Suppressor macrophage treated with lipopolysaccharide for 4 hours (primary cell): Measurements from ENCODE around the gene PLD5.
"Not testable (repeated sequence)": the region's sequence is repeated elsewhere in the genome, so short reads cannot be mapped to it uniquely, and the experiment has no call there.

ENCODE experiments used
- DNase-seq: peaks from one replicate; pipeline ENCODE4 v3.0.0-alpha.2; 2020

PLD5 gene

DNA sequence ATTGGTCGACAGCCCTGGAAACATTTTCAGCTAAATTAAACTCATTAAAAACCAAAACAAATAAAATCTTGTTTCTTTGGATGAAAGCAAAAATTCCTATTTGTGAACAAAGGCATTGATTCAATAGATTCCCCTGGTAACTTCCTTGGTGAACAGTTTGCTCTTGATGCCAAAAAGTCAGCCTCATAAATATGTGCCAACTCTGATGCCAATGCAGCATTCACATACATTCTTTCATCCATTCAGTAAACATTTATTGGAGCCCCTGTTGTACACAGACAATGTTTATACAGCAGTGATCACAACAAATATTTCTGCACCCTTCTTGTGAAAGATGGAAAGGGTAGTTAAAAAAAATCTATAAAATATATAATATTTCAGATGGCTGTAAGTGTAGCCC, 107.8 kb downstream of the PLD5 start:
- no peak for DNase-seq

DNA sequence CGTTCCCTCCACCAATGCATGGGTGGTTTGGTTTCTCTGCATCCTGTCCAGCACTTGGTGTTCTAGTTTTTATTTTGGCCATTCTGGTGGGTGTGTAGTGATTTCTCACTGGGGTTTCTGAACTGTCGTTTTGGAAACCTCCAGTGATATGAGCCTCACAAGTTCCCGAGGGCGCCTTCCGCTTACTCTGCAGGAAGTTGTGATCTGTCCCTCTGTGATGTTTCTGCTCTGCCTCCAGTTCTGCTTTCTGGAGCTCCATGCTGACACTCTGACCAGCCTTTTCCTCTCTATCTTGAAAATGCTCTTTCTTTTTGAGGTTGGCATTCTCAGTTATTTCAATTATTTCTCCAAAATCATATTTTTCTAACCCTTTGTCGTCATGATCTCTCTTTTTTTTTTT, 111.6 kb downstream of the PLD5 start:
- DNase-seq: no peak

GRCh38 chr1:242411901-242412300, 112.6 kb downstream of the PLD5 start:
- DNase-seq: no peak

- no peak for DNase-seq
Observed at GRCh38 chr1:242405947-242406346, 118.5 kb downstream of the PLD5 start.

- no peak for DNase-seq
Observed at GRCh38 chr1:242404296-242404695, 120.2 kb downstream of the PLD5 start.

DNA sequence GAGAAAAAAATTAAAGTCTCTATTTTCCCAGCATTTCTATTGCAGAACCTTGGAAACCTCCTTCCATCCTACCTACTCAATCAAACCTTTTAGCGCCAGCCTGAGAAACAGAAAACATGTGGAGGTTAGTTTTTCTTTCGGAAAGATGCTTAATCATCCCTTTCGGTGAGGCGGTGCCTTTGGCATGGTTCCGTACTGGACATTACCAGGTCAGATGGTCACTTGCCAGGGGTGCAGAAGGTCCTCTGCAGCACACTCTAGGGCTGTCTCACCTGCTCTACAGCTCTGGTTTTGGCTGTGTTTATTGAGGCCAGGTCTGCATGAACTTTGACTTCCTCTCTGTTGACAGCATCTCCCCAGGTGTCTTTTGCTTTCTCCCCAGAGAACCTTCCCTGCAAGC, 121.5 kb downstream of the PLD5 start:
- no peak for DNase-seq

DNA sequence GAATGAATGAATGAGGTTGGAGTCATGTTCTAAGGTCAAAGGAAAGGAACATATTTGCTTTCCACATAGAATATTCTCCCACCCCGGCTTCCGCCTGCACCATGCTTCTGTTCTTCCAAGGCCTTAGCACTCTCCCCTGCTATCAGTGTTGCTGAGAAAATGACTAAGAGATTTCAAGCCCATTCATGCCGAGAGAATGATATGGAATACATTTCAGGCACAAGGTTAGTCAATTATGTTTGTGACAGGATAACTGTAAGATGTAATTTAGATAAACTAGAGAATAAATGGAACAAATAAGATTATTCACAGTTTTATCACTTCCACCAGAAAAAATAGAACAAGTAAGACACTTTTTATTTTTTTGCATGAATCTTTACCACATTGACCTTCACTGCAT, 122.6 kb downstream of the PLD5 start:
- no peak for DNase-seq

GRCh38 chr1:242398351-242398750, 126.1 kb downstream of the PLD5 start:
- no peak for DNase-seq

GRCh38 chr1:242391896-242392295, 132.6 kb downstream of the PLD5 start:
- DNase-seq: no peak

GRCh38 chr1:242376121-242376520, 148.4 kb downstream of the PLD5 start:
- not testable (repeated sequence) for DNase-seq

- not testable (repeated sequence) for DNase-seq
Observed at GRCh38 chr1:242350446-242350845, 174.1 kb downstream of the PLD5 start.

DNA sequence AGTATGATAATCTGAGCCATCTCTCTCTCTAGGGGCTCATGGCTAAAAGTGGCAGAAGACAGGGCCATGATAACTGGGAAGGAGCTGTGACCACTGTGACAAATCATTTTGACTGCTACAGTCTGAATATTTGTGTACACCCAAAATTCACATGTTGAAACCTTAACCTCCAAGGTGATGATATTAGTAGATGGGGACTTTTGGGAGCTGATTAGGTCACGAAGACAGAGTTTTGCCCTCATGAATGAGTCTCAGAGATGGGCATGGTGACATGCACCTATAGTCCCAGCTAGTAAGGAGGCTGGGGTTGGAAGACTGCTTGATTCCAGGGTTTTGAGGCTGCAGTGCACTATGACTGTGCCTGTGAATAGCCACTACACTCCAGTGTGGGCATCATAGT, 174.9 kb downstream of the PLD5 start:
- no peak for DNase-seq

DNA sequence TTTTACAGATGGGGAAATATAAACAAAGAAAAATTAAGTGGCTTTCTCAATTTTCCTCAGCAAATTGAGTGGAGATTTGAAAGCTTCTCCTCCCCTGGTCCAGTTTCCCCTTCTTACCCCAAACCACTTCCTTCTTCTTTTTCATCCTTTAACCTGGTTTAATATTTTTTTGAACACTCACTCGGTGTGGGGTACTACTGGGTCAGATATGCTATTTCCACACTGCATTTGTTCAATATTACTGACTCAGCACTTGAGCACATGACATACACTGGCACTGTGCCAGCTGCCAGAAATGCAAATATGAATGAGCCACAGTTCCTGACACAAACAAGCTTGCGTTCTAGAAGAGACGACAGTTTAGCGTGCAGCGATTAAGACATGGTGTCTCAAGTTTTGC, 193.6 kb downstream of the PLD5 start:
- DNase-seq: not testable (repeated sequence)

DNA sequence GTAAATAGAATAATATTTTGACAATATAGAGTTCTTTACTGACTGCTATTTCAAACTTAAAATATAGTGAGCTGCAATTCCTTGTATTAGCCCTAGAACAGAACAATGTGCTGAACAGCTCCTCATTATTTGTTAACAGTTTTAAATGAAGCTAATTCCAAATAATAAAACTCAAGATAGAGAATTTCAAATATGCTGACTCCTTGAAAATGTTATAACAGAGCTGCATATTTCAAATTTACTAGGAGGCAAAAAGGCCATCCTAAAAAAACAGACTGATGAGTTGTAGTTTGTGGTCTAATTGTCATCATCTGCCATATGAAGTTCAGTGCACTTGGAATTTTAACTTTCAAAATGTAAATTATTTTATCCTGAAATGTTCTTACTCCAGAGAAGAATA, 197.1 kb downstream of the PLD5 start:
- not testable (repeated sequence) for DNase-seq

DNA sequence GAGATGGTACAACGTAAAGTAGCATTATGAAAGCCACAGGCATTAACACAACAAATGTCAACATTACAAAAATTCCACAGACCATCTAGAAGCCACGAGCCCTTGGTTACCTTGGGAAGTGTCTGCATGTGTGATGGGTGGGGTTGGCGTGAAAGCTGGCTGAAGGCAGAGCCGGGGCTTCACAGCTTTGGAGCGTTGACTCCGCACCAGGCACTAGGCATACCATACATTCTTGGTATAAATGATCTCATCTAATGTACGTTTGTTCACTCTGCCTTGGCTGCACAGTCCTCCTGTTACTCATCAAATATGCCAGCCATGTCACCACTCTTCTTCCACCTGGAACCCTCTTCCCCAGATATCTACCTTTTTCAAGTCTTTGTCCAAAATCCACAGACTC, 202.5 kb downstream of the PLD5 start:
- not testable (repeated sequence) for DNase-seq

DNA sequence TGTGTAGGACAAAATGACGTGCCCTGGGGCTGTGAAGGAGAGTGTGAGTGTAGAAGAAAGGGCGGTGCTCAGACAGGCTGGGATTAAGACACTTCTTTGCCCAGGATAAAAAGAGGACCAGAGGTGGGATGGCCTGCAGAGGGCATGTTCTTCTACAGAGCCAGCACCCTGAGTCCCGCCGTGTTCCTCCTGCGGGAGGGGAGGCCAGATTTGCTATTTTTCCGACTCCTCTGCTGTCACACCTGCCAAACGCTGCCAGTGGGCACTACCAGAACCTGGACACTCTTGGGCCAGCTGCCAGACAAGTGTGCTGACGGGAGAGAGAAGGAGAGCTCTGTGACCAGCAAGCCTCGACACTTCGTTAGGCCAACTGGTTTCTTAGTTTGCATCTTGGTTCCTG, 206.4 kb downstream of the PLD5 start:
- no peak for DNase-seq

DNA sequence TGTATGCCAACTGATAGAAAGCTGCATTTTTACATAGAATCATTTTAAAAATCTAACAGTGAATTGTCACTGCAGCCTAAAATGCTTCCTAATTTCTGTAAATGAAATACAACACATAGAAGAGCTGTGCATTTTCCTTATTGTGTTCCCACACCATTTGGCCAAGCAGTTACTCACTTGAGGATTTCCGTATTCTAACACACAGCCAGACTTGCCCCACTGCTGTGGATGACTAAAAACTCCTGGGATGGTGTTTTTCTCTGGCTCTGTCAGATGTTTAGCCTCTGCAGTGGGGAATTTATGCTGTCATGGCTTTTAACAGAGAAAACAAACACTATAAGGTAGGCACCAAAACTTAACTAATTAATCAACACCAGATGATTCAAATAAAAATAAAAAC, 209.6 kb downstream of the PLD5 start:
- DNase-seq: not testable (repeated sequence)

DNA sequence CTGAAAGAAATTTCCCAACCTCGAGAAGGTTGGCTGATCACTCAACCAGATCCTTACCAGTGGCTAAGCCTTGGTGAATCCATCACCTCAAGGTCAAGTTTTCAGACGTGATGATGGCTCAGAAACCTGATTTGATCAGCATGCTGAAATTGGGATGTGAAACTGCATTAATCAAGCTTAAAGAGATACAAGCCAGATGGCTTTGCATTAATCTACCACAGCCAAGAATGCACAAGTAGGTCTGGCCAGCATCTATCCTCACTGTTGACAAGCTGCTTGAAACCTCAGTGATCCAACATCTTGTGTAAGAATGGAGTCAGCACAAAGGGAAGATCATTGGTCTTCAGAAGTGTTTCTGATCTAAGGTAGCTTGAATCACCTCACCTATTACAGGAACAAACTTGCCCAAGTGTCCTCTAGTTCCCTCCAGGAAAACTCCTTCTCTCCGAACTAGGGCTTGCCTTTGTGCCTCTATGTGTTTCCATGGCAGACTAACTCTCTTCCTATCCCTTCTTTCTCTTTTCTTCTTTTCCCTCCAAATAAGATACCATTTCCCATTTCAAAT, 210.3 kb downstream of the PLD5 start:
- not testable (repeated sequence) for DNase-seq

DNA sequence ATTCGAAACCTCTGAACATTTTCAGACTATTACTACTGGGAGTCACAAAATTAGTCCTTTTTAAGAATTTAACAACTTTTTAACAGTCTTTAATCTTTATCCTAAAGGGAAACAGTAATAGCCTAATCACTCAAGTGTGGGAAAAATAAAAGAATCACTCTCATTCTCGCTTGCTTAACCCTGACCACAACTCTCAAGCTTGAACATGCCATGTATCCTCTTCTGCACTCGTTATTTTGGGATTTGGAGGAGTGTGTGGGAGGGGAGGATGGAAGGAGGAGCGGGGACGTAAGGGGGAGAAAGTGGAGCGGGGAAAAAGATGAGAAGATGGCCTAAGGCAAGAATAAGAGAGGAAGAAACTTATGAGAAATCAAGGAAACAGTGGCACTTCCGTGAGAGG, 215.8 kb downstream of the PLD5 start:
- DNase-seq: not testable (repeated sequence)

DNA sequence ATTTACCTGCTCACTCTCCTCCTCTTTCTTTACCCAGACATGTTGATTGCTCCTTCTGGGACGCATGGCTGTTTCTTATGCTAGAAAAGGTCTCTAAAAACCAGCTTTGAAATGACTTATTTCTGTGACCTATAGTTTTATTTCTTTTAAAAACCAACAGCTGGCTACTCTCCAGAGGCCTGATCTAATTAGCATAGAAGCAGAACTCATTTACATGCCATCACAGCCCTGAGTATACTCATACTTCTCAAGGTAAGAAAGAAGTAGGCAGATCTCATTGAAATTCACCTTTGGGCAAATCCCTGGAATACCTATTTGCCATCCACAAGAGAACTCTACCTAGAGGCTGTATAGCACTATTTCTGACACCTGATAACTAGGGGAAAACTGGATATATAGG, 230.7 kb downstream of the PLD5 start:
- not testable (repeated sequence) for DNase-seq

DNA sequence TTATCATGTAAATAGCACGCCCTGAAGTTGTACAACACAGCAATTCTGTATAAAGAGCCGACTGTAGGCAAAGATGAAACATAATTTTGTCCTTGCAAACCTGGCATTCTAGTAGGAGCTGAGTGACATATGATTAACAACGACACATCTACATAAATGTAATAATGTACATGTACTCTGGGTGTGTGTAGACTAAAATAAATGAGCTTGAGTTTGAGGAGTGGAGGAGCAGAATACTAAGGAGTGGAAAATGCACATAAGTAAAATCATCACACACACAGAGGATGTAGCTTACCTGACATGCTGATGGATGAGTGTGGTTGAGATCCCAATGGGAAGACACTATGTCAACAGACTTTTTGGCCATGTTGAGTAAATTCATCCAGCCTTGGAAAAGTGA, 236.4 kb downstream of the PLD5 start:
- DNase-seq: not testable (repeated sequence)

DNA sequence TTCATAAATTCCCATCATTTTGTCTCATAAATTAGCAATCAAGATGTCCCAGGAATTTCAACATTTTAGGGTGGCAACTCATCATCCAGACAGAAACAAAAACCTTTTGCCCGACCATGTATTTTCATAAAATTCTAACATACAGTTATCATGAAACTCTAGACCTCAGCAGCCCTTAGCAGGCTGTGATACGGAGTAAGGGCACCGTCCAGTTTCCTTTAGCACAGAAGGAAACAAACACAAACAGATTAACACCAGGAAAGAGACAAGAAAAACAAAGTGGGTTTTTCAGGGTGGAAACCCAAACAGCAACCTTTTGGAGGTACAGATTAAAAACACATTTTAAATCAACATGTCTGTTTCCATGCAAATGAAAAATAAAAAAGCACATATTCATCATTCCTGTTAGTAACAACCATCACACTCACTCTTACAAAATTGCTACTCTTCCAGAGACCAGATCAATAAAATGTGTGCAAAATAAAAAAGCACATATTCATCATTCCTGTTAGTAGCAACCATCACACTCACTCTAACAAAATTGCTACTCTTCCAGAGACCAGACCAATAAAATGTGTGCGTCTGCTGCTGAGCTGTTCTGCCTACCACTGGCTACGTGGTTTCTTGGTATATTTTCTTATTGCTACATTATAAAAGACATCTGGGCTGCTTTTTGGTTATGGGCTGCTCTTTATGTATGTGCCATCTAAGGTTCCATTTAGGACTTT, 241.6 kb downstream of the PLD5 start:
- DNase-seq: not testable (repeated sequence)

GRCh38 chr1:242278406-242278805, 246.1 kb downstream of the PLD5 start:
- DNase-seq: not testable (repeated sequence)

GRCh38 chr1:242276769-242277168, 247.7 kb downstream of the PLD5 start:
- not testable (repeated sequence) for DNase-seq

- DNase-seq: not testable (repeated sequence)
Observed at GRCh38 chr1:242267004-242267403, 257.5 kb downstream of the PLD5 start.
